Peyer's patch (tissue), 4 donors: ENCODE results near the gene GABRG3.

Source experiments
- CTCF ChIP-seq, 6 experiments: fragments of 450-650 bp in 4 of 6; fragments of 200-600 bp in 2 of 6; sonication (generic) in 1 of 6; IDR thresholded peaks; one replicate each; pipeline ENCODE4 v1.5.1; 2017 to 2019; ENCODE audit warnings: antibody characterized with exemption in 6 of 6, mild to moderate bottlenecking in 3 of 6, moderate library complexity in 1 of 6
- POLR2A ChIP-seq, 2 donors: fragments of 450-650 bp; IDR thresholded peaks; one replicate each; pipeline ENCODE4 v1.5.1; 2017; ENCODE audit warnings: antibody characterized with exemption in 2 of 2, mild to moderate bottlenecking in 2 of 2, moderate library complexity in 2 of 2

- TF ChIP-seq CTCF (IDR thresholded peaks at IDR 0.05) (no peak), POLR2A (IDR thresholded peaks at IDR 0.05) (no peak)
Observed at GRCh38 chr15:27574541-27575054, 603.6 kb downstream of the GABRG3 start.
